Skeletal muscle tissue (tissue), 5 donors: ENCODE results near the gene OTX2. TPM values are rescaled to one million over a fixed set of nuclear protein-coding genes. Genes with fewer than 3 reads are reported as not detected.

Experiments
- H3K27ac ChIP-seq: one replicate; pipeline ENCODE4 v1.7.0; 2013; ENCODE audit warnings: mild to moderate bottlenecking, low read depth, low read length, inconsistent platforms
- H3K27me3 ChIP-seq, 3 donors: one replicate each; pipeline ENCODE4 v1.7.0; 2013; ENCODE audit warnings: low read length in 3 of 3; ENCODE audit not compliant: control insufficient read depth in 3 of 3, insufficient read depth in 3 of 3
- H3K36me3 ChIP-seq, 3 donors: one replicate each; pipeline ENCODE4 v1.7.0; 2013; ENCODE audit warnings: low read length in 3 of 3; ENCODE audit not compliant: control insufficient read depth in 3 of 3, insufficient read depth in 3 of 3
- H3K4me1 ChIP-seq, 3 donors: one replicate each; pipeline ENCODE4 v1.7.0; 2013; ENCODE audit warnings: low read length in 3 of 3, mild to moderate bottlenecking in 3 of 3; ENCODE audit not compliant: control insufficient read depth in 3 of 3, insufficient read depth in 3 of 3
- H3K4me3 ChIP-seq, 3 donors: one replicate each; pipeline ENCODE4 v1.7.0; 2013; ENCODE audit warnings: low read length in 3 of 3
- H3K9ac ChIP-seq, 3 donors: one replicate each; pipeline ENCODE4 v1.7.0; 2013; ENCODE audit warnings: low read length in 3 of 3, mild to moderate bottlenecking in 3 of 3, moderate library complexity in 2 of 3, low read depth in 1 of 3
- H3K9me3 ChIP-seq, 3 donors: one replicate each; pipeline ENCODE4 v1.7.0; 2013; ENCODE audit warnings: low read length in 3 of 3; ENCODE audit not compliant: control insufficient read depth in 3 of 3
- small RNA-seq: library from RNA; depleted of rRNA; stranded (forward); fragments of <200 nt; gene quantifications from one replicate; pipeline ENCODE3, GENCODE V24; 2014
- total RNA-seq: library from RNA; depleted of rRNA; stranded (reverse); fragments of >200 nt; gene quantifications from one replicate; pipeline ENCODE4 v1.2.3, GENCODE V29; 2014
- donor health status: Osteomylitis.

OTX2 gene
- total RNA-seq, 1 donor from 2014 or later: not detected

GRCh38 chr14:56760164-56760914 lies 49.9 kb downstream of the OTX2 start:
- Histone ChIP-seq H3K4me3 (no peak overlapping the region), H3K9ac (no peak overlapping the region), H3K36me3 (no peaks in the 10 kb centered on the region), H3K9me3 (no peaks in the 10 kb centered on the region), H3K27ac (no peak overlapping the region), H3K4me1 (no peaks in the 10 kb centered on the region), H3K27me3 (peaks cover 0 to 3% (median 0%) of the 10 kb centered on the region in 3 donors)

GRCh38 chr14:56759633-56760032 lies 50.6 kb downstream of the OTX2 start:
- no peaks in the 10 kb centered on the region for H3K36me3 ChIP-seq
- H3K4me1 ChIP-seq: no peaks in the 10 kb centered on the region
- no peak overlapping the region for H3K9ac ChIP-seq
- no peak overlapping the region for H3K27ac ChIP-seq
- H3K27me3 ChIP-seq: peaks cover 0 to 3% (median 0%) of the 10 kb centered on the region in 3 donors
- no peaks in the 10 kb centered on the region for H3K9me3 ChIP-seq
- H3K4me3 ChIP-seq: no peak overlapping the region

GRCh38 chr14:56759094-56759493 lies 51.2 kb downstream of the OTX2 start:
- Histone ChIP-seq H3K4me3 (no peak overlapping the region), H3K27me3 (peaks cover 0 to 3% (median 0%) of the 10 kb centered on the region in 3 donors), H3K9ac (no peak overlapping the region), H3K9me3 (no peaks in the 10 kb centered on the region), H3K36me3 (no peaks in the 10 kb centered on the region), H3K27ac (no peak overlapping the region), H3K4me1 (no peaks in the 10 kb centered on the region)

GRCh38 chr14:56754921-56755320 lies 55.4 kb downstream of the OTX2 start:
- H3K4me3 ChIP-seq: no peak overlapping the region
- H3K27ac ChIP-seq: no peak overlapping the region
- H3K9me3 ChIP-seq: no peaks in the 10 kb centered on the region
- peaks cover 0 to 3% (median 0%) of the 10 kb centered on the region in 3 donors for H3K27me3 ChIP-seq
- no peak overlapping the region for H3K9ac ChIP-seq
- H3K36me3 ChIP-seq: no peaks in the 10 kb centered on the region
- no peaks in the 10 kb centered on the region for H3K4me1 ChIP-seq

GRCh38 chr14:56753396-56753795 lies 56.9 kb downstream of the OTX2 start:
- Histone ChIP-seq H3K27me3 (peaks cover 0 to 3% (median 0%) of the 10 kb centered on the region in 3 donors), H3K27ac (no peak overlapping the region), H3K4me3 (no peak overlapping the region), H3K9me3 (no peaks in the 10 kb centered on the region), H3K36me3 (no peaks in the 10 kb centered on the region), H3K4me1 (no peaks in the 10 kb centered on the region), H3K9ac (no peak overlapping the region)

- peaks cover 0 to 1% (median 0%) of the 10 kb centered on the region in 3 donors for H3K27me3 ChIP-seq
These were observed 57.9 kb downstream of the OTX2 start for GRCh38 chr14:56752428-56752827.

GRCh38 chr14:56751471-56751870 lies 58.8 kb downstream of the OTX2 start:
- Histone ChIP-seq H3K9ac (no peak overlapping the region), H3K36me3 (no peaks in the 10 kb centered on the region), H3K4me3 (no peak overlapping the region), H3K27ac (no peak overlapping the region), H3K27me3 (no peaks in the 10 kb centered on the region), H3K9me3 (no peaks in the 10 kb centered on the region), H3K4me1 (no peaks in the 10 kb centered on the region)

More at GRCh38 chr14:56752428-56752827, 57.9 kb downstream of the OTX2 start:
- Histone ChIP-seq H3K4me3 (no peak overlapping the region), H3K9ac (no peak overlapping the region), H3K4me1 (no peaks in the 10 kb centered on the region), H3K9me3 (no peaks in the 10 kb centered on the region), H3K36me3 (no peaks in the 10 kb centered on the region), H3K27ac (no peak overlapping the region)

Small RNA genes lying within 50 kb of the gene (small RNA-seq; reads per million reads assigned to genes)
- not detected for gene RN7SL461P
- gene RNU6-1204P: not detected

Other genes with a start within 250 kb of the OTX2 start
- gene TMEM260, start 230.7 kb downstream of the OTX2 start, total RNA-seq: 13.0 TPM